Natural killer cell (primary cell): ENCODE measurements around the gene PIK3C3. TPM values are rescaled to one million over a fixed set of nuclear protein-coding genes. Genes with fewer than 3 reads are reported as not detected.

Source experiments
- ATAC-seq, 3 donors: fragments of 150-1000 bp in 2 of 3; fragments of 200-7000 bp in 1 of 3; cut with Tn5 transposase; 1 replicate in 1 of 3; 2 replicates in 2 of 3; pipeline ENCODE4 v1.10.0; 2021; ENCODE audit warnings: mild to moderate bottlenecking in 2 of 3, moderate library complexity in 2 of 3
- DNase-seq, 2 donors: peaks; one replicate each; pipeline versions ENCODE4 v3.0.0 to v3.0.0-alpha.2; 2013 to 2021; ENCODE audit warnings: mixed read lengths in 1 of 2
- H3K27ac ChIP-seq: one replicate; pipeline ENCODE4 v1.5.1; 2013; ENCODE audit warnings: mild to moderate bottlenecking, low read length
- H3K27me3 ChIP-seq: one replicate; pipeline ENCODE4 v1.6.1; 2013; ENCODE audit warnings: low read length; ENCODE audit not compliant: control insufficient read depth, insufficient read depth
- H3K36me3 ChIP-seq: one replicate; pipeline ENCODE4 v1.6.1; 2013; ENCODE audit warnings: low read length; ENCODE audit not compliant: control insufficient read depth, insufficient read depth
- H3K4me1 ChIP-seq: one replicate; pipeline ENCODE4 v1.6.1; 2013; ENCODE audit warnings: low read length; ENCODE audit not compliant: control insufficient read depth, insufficient read depth
- H3K4me3 ChIP-seq: one replicate; pipeline ENCODE4 v1.5.1; 2013; ENCODE audit warnings: low read length
- H3K9me3 ChIP-seq: one replicate; pipeline ENCODE4 v1.6.1; 2013; ENCODE audit warnings: low read length; ENCODE audit not compliant: control insufficient read depth, insufficient read depth
- H3K27ac Mint-ChIP-seq, 2 donors: one replicate each; pipeline ENCODE4 v1.8.0; 2022; ENCODE audit warnings: mild to moderate bottlenecking in 2 of 2, mixed read lengths in 2 of 2, moderate library complexity in 1 of 2
- H3K27me3 Mint-ChIP-seq, 2 donors: one replicate each; pipeline ENCODE4 v1.8.0; 2022; ENCODE audit warnings: low read depth in 2 of 2, mixed read lengths in 2 of 2
- H3K36me3 Mint-ChIP-seq: one replicate; pipeline ENCODE4 v1.8.0; 2022; ENCODE audit warnings: mixed read lengths
- H3K4me1 Mint-ChIP-seq, 2 donors: one replicate each; pipeline ENCODE4 v1.8.0; 2022; ENCODE audit warnings: mixed read lengths in 2 of 2
- H3K4me3 Mint-ChIP-seq: one replicate; pipeline ENCODE4 v1.8.0; 2022; ENCODE audit warnings: mild to moderate bottlenecking, moderate library complexity, mixed read lengths
- H3K9me3 Mint-ChIP-seq, 2 donors: one replicate each; pipeline ENCODE4 v1.8.0; 2022; ENCODE audit warnings: mixed read lengths in 2 of 2
- CTCF ChIP-seq: fragments of 200-600 bp; IDR thresholded peaks from one replicate; pipeline ENCODE4 v1.8.0; 2022; ENCODE audit warnings: antibody characterized with exemption
- WGBS: methylation state at CpG from one replicate; pipeline ENCODE4 v1.1.7; 2013; ENCODE audit warnings: missing lambda C conversion rate; ENCODE audit not compliant: insufficient coverage; 5-methylcytosine and 5-hydroxymethylcytosine counted together
- intact Hi-C: fragments of 100-400 bp; cut with micrococcal nuclease; formaldehyde crosslinking; loops from one replicate; pipeline ENCODE4 v1.14.2; 2022
- total RNA-seq, 4 donors: library from RNA; stranded (reverse); fragments of 120-200 nt in 1 of 4; gene quantifications; one replicate each; pipeline versions ENCODE4 v1.2.3 to v1.2.4, GENCODE V29; 2013 to 2022

PIK3C3 gene
- total RNA-seq, 3 donors from 2014 or later (not counting 1 experiment from before 2014, with no cell fraction given), result 49.6 to 85.4 (median 67.3) TPM

- Histone ChIP-seq H3K36me3 (peaks cover 45% of the 10 kb centered on the region), H3K27me3 (no peaks in the 10 kb centered on the region), H3K9me3 (no peaks in the 10 kb centered on the region), H3K4me3 (no peak overlapping the region), H3K4me1 (no peaks in the 10 kb centered on the region), H3K27ac (no peak overlapping the region)
- TF ChIP-seq CTCF, result no peak
- Mint-ChIP-seq H3K27ac (no peak overlapping the region), H3K36me3 (peaks cover 31% of the 10 kb centered on the region), H3K4me1 (peaks cover 0 to 9% of the 10 kb centered on the region in 2 donors), H3K27me3 (no peaks in the 10 kb centered on the region), H3K4me3 (no peak overlapping the region), H3K9me3 (no peaks in the 10 kb centered on the region)
- DNase-seq, result no peak
- 97% methylated on average over 4 of the region's 4 CpGs for WGBS
- no peak for ATAC-seq
- intact Hi-C loops, result no loop called here
Observed at GRCh38 chr18:42072407-42072806, 117.4 kb downstream of the PIK3C3 start.

- H3K9me3 ChIP-seq, result no peaks in the 10 kb centered on the region
- TF ChIP-seq CTCF, result no peak
- intact Hi-C loops, result no loop called here
- peaks cover 0 to 15% of the 10 kb centered on the region in 2 donors for H3K4me1 Mint-ChIP-seq
- H3K27me3 Mint-ChIP-seq, result no peaks in the 10 kb centered on the region
- 55% methylated on average over 2 of the region's 3 CpGs for WGBS
- H3K36me3 ChIP-seq, result peaks cover 30% of the 10 kb centered on the region
- H3K27ac ChIP-seq, result no peak overlapping the region
- H3K27me3 ChIP-seq, result no peaks in the 10 kb centered on the region
- peaks cover 18% of the 10 kb centered on the region for H3K36me3 Mint-ChIP-seq
- peak overlapping the region in 1 of 2 donors; percentile 9 for H3K27ac Mint-ChIP-seq
- no peak overlapping the region for H3K4me3 ChIP-seq
- H3K9me3 Mint-ChIP-seq, result no peaks in the 10 kb centered on the region
- no peaks in the 10 kb centered on the region for H3K4me1 ChIP-seq
- DNase-seq (no peak), ATAC-seq (no peak)
- H3K4me3 Mint-ChIP-seq, result no peak overlapping the region
Observed at GRCh38 chr18:42074704-42075103, 119.7 kb downstream of the PIK3C3 start.

GRCh38 chr18:42078711-42079110 lies 123.7 kb downstream of the PIK3C3 start:
- WGBS, result 50% methylated on average over 2 of the region's 2 CpGs
- Histone ChIP-seq H3K4me1 (no peaks in the 10 kb centered on the region), H3K36me3 (peaks cover 24% of the 10 kb centered on the region), H3K27me3 (no peaks in the 10 kb centered on the region), H3K9me3 (no peaks in the 10 kb centered on the region), H3K27ac (no peak overlapping the region), H3K4me3 (no peak overlapping the region)
- Mint-ChIP-seq H3K4me3 (no peak overlapping the region), H3K27ac (no peak overlapping the region), H3K9me3 (no peaks in the 10 kb centered on the region), H3K36me3 (peaks cover 23% of the 10 kb centered on the region), H3K27me3 (no peaks in the 10 kb centered on the region), H3K4me1 (peaks cover 0 to 13% of the 10 kb centered on the region in 2 donors)
- no peak for TF ChIP-seq CTCF
- intact Hi-C loops, result no loop called here
- ATAC-seq, result no peak
- no peak for DNase-seq

- Histone ChIP-seq H3K27ac (no peak overlapping the region), H3K27me3 (no peaks in the 10 kb centered on the region), H3K4me1 (no peaks in the 10 kb centered on the region), H3K4me3 (no peak overlapping the region), H3K36me3 (peaks cover 21% of the 10 kb centered on the region), H3K9me3 (no peaks in the 10 kb centered on the region)
- H3K27me3 Mint-ChIP-seq, result no peaks in the 10 kb centered on the region
- no peaks in the 10 kb centered on the region for H3K9me3 Mint-ChIP-seq
- 100% methylated on average over 3 of the region's 3 CpGs for WGBS
- intact Hi-C loops, result no loop called here
- peaks cover 17% of the 10 kb centered on the region for H3K36me3 Mint-ChIP-seq
- peak overlapping the region in 1 of 2 donors; percentile 14 for H3K27ac Mint-ChIP-seq
- TF ChIP-seq CTCF, result no peak
- ATAC-seq (no peak), DNase-seq (no peak)
- no peak overlapping the region for H3K4me3 Mint-ChIP-seq
- H3K4me1 Mint-ChIP-seq, result peaks cover 0 to 6% of the 10 kb centered on the region in 2 donors
Observed at GRCh38 chr18:42080340-42080739, 125.3 kb downstream of the PIK3C3 start.
